Measurements from ENCODE around the gene CROT.
"Not testable (repeated sequence)": the region's sequence is repeated elsewhere in the genome, so short reads cannot be mapped to it uniquely, and the experiment has no call there.

Gene CROT, protein sequence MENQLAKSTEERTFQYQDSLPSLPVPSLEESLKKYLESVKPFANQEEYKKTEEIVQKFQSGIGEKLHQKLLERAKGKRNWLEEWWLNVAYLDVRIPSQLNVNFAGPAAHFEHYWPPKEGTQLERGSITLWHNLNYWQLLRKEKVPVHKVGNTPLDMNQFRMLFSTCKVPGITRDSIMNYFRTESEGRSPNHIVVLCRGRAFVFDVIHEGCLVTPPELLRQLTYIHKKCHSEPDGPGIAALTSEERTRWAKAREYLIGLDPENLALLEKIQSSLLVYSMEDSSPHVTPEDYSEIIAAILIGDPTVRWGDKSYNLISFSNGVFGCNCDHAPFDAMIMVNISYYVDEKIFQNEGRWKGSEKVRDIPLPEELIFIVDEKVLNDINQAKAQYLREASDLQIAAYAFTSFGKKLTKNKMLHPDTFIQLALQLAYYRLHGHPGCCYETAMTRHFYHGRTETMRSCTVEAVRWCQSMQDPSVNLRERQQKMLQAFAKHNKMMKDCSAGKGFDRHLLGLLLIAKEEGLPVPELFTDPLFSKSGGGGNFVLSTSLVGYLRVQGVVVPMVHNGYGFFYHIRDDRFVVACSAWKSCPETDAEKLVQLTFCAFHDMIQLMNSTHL

DNA sequence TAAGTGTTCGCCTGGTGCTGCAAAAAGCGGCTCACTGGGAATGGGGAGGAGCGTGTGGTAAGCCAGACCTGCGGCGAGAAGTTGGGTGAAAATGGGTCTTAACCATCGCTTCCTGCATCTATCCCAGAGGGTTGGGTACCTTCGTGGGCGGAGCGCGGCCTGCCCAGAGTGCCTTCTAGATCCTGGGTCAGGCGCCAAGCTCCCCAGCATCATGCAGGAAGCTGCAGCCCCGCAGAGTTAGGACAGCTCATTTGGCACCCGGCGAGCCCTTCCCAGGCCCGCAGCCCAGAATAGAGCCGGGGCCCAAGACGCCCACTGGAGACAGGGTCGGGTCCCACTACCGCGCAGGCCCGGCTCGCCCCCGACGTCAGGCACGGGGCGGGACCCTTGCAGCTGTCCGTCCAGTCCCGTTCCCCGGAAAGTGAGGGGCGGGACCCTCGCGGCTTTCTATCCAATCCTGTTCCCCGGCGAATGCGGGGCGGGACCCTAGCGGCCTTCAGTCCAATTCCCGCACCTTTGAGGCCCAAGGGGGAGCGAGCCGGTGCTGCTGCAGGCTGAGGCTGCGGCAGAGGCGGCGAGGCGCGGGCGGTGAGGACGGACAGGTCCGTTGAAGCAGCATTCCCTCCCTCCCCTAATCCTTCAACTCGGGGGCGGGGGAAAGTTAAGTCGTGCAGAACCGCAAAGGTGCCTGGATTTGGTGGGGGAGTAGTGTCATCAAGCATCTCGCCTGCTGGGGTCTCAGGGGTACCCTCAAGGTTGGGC is at the start of gene CROT:
Gene CROT, plus strand, starts transcription at position 499 of the 762 bp plus-strand sequence. CDS start 3,405 bp downstream, outside the sequence.
- DNase-seq (ENCODE audit: low read depth), result peak; percentile 94

DNA sequence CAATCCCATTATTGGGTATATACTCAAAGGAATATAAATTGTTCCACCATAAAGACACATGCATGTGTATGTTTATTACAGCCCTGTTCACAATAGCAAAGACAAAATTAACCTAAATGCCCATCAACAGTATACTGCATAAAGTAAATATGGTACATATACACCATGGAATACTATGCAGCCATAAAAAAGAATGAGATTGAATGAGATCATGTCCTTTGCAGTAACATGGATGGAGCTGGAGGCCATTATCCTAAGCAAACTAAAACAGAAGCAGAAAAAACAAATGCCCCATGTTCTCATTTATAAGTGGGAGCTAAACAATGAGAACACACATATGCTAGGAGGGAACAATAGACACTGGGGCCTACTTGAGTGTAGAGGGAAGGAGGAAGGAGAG is 44.7 kb upstream of the CROT start:
- DNase-seq (ENCODE audit: low read depth), result no peak

DNA sequence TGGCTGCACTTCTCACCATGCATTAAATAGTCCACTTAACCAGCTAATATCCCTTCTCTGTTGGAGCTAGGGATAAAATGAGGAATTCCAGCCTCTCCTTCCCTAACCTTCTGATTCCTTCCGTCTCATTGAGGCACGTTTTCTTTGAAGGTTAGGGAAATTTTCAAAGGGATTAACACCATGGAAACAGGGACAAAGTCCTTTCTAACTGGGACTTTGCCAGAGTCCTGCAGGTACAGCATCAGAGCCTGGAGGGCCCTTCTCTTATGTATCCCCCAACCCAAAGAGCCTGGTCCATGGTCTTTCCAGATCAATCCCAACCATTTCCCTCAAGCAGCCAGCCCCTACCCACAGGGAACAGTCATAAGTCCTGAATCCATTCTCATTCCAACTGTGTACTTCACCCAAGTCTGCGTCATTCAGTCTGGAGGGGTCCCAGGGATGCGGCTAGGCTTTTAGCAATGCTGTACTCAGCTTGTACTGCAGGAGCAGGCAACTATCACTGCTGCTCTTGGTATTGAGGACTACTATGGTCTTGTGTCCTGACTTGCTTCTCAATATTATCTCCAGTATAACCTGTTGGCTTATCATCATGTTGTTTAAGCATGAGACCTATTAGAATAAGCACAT is 34.6 kb upstream of the CROT start:
- DNase-seq (ENCODE audit: low read depth), result no peak

DNA sequence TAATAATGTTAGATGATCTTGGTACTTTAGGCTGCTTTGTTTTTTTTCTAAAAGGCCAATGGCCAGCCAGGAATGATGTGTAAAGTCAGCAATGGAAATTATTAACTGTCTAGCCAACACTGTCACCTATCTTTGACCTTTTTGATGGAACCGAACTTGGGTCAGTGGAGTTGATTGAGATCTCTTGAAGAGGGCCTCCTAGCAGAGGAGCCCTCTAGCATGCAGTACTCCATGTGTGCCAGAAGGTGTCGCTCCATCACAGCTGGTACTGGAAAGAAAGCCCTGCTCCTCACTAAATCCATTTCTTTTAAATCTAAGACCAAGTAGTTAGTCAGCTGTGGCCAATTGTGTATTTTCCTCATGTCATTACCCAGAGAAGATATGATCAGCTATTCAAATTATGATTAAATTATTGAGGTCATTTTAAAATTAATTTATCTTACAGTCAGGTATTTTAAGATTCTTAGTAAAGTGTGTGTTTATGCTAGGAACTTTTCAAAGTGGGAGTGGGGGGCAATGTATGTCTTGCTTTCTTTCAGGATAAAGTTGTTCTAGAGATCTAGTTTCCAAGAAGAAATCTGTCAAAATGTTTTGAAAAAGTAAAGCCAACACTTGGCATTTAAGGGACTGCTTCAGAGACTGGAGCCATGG is 33.1 kb upstream of the CROT start:
- peak; percentile 31 for DNase-seq (ENCODE audit: low read depth)

DNA sequence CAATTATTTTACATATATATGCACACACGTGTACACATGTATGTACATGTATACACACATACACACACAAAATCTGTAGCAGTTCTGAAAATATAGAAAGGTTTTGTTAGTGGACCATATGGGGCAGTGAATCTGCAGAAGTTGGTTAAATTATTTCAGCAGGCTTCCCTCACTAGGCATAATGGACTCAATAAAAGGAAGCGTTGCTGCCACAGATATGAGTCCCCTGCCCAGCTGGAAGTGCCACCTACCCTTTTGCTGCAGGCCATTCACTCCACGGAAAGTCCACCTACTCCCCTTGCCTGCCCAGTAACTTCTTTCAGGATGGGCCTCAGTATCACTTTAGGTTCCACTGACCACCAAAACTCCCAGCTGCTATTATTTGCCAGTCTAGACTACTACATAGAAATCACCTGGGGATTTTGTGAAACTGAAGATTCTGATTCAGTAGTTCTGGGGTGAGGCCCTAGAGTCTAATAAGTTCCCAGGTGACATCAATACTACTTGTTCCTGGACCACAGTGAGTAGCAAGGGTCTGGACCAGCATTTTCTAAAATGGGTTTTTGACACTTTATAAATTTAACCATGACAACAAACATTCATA is 29.3 kb upstream of the CROT start:
- no peak for DNase-seq (ENCODE audit: low read depth)

DNA sequence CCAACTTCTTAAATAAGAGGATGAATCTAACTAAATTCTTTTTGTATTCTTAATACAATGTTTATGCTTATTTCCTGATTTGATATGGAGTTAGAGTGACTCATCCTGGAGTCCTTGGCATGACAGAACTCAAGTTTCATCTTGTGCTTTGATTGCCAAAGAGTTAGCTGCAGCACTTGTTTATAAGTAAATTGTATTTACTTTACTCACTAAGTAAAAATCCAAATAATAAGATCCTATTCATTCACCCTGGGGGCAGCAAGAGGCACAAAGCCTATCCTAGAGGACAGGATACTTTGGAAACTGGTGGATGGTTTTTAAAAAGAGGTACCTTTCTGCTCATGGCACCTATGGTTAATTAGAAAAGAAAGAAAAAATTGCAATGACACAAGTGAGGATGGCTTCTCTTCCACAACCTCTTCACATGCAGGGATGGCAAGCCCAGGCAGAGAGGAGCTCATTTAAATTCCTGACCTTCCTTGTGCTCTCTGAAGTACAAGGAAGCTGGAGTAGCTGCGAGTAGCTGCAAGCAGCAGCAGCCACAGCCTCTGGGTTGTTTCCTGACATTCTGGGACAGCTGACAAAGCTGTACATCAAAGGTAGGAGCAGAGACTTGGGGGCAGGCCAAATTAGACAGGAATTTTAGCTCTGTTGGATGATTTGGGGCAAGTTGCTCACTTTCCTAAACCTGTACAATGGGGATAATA is 28.5 kb upstream of the CROT start:
- no peak for DNase-seq (ENCODE audit: low read depth)

DNA sequence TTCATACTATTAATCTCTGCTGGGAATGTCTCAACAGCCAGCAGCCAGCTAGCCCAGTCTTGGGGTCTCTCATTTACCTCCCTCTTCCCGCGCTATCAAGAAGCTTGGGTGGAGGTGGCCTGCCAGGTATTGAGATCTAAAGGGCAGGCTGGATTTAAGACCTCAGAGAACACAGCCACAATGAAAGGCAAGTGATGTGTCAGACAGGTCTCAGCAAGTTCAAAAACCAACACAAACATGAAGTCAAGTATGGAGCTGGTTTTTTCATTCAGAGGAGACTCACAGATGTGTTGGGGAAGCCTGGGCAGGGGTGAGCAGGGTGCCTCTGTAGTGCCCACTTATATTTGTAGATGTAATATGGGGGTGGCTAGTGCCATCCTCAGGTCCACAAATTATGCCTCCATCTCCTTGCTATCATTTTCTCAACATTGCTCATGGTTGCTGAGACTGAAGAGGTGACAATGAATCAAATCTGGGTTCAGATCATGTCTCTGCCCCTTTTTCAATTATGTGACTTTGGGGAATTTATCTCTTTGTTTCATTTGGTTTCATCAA is 27.7 kb upstream of the CROT start:
- no peak for DNase-seq (ENCODE audit: low read depth)

DNA sequence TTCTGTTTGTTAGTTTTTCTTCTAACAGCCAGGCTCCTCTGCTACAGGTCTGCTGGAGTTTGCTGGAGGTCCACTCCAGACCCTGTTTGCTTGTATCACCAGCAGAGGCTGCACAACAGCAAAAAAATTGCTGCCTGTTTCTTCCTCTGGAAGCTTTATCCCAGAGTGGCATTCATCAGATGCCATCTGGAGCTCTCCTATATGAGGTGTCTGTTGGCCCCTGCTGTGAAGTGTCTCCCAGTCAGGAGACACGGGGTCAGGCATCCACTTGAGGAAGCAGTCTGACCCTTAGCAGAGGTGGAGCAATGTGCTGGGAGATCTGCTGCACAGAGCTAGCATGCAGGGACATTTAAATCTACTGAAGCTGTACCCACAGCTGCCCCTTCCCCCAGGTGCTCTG is 26.7 kb upstream of the CROT start:
- no peak for DNase-seq (ENCODE audit: low read depth)

DNA sequence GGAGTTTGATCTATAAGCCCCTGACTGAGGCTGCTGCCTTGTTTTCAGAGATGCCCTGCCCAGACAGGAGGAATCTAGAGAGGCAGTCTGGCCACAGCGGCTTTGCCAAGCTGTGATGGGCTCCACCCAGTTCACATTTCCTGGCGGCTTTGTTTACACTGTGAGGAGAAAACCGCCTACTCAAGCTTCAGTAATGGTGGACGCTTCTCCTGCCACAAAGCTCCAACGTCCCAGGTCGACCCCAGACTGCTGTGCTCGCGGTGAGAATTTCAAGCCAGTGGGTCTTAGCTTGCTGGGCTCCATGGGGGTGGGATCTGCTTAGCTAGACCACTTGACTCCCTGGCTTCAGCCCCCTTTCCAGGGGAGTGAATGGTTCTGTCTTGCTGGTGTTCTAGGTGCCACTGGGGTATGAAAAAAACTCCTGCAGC is 26.3 kb upstream of the CROT start:
- not testable (repeated sequence) for DNase-seq (ENCODE audit: low read depth)

DNA sequence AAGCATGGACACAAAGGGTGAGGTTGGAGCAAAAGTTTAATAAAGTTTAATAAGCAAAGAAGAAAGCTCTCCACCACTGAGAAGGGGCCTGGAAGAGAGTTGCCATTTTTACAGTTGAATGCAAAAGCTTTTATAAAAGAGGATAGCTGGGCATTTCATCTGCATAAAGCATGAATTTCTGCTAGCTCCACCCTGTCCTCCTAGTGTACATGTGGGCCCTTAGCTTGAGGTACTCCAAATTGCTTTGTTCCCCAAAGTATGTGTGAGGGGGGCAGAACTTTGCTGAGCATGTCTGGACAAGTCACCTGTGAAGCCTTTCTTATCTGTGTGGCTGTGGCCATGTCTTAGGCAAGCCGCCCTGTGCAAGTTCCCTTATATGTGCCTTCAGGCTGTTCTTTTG is 22.6 kb upstream of the CROT start:
- no peak for DNase-seq (ENCODE audit: low read depth)

DNA sequence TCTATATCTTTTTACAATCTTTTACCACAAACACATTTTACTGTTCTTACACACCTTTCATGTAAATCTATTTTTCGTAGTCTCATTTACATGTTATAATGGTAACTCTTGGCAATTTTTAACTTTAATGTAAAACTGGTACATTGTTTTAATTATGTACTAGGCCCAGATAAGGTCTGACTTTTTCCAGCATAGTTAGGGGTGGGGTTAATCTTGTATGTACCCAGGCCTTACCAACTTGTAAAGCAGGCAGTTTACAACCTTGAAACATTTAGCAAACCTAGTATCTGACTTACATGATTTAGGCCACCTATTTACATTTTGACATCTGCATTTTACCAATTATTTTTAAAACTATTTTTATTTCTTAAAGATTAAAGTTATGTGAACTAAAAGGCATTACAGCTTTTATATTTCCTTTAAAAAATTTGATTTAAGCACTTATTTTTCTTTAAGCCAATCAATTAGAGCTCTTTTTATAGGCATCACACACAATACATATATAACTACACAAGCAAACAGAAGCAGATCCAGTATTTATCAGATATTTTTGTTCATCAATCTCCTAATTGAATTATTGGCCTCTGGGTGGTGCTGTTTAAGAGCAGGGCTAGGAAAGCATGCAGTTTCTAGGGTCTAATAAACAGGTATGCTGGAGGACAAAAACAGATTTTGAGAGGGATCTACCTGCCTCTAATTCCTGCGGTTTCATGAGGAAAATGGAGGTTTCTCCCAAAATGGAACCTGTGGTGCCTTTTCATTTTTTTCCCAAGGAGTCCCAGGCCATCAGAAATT is 19.7 kb upstream of the CROT start:
- DNase-seq (ENCODE audit: low read depth), result no peak

DNA sequence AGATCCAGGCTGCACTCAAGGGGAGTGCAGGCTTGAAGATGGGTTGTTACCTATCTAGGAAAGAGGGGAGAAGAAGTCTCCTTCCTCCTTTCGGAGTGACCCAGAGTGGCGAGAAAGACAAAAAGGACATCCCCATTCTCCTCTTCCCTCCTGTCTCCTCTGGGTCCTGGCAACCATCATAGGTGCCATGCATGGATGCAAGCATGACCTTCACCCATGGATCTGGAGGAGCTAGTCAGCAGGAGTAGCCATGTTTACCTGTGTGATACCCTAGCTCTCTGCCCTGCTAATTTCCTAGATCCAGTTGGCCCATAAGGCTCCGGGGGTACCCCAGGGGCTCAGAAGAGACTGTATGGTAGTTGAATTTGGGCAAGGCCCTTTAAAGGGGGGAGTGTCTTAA is 17.2 kb upstream of the CROT start:
- DNase-seq (ENCODE audit: low read depth), result no peak

DNA sequence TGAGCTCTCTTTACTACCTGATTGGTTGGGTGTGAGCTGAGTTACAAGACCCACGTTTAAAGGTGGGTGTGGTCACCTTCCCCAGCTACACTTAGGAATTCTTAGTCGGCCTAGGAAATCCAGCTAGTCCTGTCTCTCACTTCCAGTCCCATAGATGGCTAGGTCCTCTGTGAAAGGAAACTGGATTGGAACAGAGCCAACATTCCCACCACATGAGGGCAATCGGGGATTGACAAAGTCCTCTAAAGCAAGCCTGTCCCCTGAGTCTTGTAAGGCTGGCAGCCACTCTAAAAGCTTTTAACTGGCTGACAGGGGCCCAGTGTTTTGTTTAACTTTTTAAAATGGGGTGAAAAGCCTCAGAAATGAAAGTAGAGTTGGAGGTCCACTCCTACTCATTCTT is 15.1 kb upstream of the CROT start:
- no peak for DNase-seq (ENCODE audit: low read depth)

DNA sequence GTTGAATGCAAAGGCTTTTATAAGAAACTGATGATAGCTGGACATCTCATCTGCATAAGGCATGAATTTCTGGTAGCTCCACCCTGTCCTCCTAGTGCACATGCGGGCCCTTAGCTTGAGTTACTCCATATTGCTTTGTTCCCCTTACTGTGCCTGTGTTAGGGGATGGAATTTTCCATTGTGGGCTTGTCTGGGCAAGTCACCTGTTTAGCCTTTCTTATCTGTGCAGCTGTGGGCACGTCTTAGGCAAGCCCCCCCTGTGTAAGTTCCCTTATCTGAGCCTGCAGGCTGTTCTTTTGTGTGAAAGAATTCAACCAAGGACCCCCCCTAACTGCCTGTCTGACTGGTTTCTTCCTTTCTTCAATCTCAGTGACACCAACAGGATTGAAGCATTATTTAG is 14.5 kb upstream of the CROT start:
- no peak for DNase-seq (ENCODE audit: low read depth)

DNA sequence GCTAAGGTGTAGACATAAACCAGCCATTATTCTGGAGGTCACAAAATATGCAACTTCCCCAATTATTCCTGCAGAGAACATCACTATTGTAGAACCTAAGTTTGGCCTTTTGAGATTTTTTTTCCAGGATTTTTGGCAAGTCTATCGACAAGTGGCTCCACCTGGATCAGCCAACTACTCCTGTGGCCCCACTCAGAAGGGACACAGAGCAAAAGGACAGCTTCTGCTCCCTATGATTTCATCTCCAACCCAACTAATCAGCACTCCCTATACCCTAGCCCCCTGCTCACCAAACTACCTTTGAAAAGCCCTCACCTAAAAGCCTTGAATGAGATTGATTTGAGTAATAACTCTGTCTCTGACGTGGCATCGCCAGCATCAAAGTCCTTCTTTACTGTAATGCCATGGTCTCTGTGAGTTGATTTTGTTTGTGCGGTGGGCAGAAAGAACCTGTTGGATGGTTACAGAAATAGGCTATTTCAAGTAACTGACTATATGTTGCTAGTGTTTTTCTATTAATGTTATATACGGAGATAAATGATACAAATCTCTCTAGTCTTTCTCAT is 13.7 kb upstream of the CROT start:
- no peak for DNase-seq (ENCODE audit: low read depth)

DNA sequence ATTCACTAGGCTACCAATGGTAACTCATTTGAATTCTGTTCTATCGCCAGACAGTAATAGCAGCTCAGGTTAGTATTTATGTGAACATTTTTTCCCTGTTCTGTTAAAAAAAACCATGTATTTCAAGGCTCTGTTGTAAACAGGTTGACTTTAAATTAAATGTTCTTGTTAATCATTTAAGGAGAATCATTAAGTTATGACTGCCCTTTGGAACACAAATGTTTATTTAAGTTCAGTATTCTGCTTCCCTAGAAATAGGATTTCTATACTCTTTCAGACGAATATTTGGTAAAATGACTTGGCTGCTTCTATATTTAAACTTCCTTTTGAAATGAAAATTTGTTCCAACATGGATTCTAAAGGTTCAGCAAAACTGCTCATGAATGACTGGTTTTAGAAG is 13.1 kb upstream of the CROT start:
- no peak for DNase-seq (ENCODE audit: low read depth)

DNA sequence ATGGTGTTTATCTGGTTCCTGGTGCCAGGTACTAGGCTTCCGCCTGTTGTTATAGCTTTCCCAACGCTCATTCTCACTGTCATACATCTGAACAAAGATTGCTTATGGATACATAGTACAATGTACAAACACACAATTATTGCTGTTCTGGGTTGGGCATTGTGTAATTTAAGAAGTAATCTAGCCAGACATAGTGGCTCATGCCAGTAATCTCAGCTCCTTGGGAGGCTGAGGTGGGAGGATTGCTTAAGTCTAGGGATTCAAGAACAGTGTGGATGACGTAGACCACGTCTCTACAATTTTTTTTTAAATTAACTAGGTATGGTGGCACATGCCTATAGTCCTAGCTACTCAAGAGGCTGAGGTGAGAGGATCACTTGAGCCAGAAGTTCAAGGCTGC is 9.3 kb upstream of the CROT start:
- DNase-seq (ENCODE audit: low read depth), result no peak

DNA sequence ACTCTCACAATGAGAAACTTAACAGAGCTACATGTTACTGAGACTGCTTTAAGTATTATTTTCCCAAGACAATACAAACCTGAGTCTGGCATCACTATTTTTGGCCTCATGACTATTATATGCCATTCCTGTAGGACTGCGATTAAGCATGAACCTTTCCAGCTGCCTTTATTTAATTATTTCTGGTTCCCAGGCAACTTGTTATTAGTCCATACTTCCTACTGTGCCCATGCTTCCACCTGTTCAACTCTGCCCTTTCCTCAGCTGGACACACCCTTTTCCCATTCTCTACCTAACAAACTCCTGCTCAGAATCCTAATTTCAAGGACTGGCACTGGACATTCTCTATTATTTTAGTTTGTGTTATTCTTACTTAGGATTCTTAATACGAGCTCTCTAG is 8.1 kb upstream of the CROT start:
- DNase-seq (ENCODE audit: low read depth), result no peak

DNA sequence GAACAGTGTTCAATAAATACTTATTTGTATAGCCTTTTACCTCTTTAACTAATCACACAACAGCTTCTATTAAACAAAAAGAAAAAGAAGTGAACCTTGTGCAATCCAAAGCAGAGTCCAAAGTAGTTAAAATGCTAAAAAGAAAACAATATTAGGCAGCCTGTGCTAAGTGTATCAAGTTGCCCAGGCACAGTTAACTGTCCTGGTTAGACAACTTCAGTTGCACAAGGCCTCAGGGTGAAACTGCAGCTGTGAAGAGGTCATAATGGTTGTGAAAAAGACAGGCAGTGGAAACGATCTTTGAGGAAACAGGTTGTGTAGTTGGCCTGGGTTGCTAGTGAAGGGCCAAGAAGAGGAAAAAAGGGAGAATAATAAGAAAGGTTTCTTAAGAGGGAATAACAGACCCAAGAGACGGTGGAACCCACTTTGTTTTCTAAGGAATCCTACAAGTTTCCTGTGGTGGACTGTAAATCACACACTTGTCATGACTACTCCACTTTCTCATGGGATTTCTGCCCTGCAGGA is 6.0 kb upstream of the CROT start:
- DNase-seq (ENCODE audit: low read depth), result no peak
